ENCODE results near the gene TXNDC8. TPM values are rescaled to one million over a fixed set of nuclear protein-coding genes. Genes with fewer than 3 reads are reported as not detected.

The TXNDC8 gene
- total and polyA plus RNA-seq, 7 donors, result not detected

DNA sequence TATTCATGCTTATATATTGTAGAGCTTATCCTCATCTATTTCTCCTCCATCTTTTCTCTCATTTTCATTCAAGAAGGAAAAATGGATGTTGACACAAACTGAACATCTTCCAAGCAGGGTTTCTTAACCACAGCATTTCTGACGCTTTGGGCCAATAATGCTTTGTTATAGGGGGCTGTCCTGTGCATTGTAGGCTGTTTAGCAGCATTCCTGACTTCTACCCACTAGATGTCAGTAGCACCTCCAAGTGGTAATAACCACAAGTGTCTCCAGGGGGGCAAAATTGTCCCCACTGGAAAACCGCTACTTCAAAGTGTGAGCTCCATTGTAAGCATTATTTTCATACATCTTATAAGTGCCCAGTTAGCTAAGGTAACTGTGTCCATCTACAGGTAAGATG, 2.6 kb upstream of the TXNDC8 start:
- H3K4me3 ChIP-seq, result no peak overlapping the region
- 61 to 78% methylated on average over 2 of the region's 2 CpGs for WGBS, 2 donors
- no peaks in the 10 kb centered on the region for H3K9me3 ChIP-seq
- intact Hi-C loops (cut with DNase I), result no loop called here
- TF ChIP-seq EP300 (IDR thresholded peaks at IDR 0.05) (no peak), POLR2A (IDR thresholded peaks at IDR 0.05) (no peak), POLR2AphosphoS5 (IDR thresholded peaks at IDR 0.05) (no peak)
- TF ChIP-seq, protein P1, sequence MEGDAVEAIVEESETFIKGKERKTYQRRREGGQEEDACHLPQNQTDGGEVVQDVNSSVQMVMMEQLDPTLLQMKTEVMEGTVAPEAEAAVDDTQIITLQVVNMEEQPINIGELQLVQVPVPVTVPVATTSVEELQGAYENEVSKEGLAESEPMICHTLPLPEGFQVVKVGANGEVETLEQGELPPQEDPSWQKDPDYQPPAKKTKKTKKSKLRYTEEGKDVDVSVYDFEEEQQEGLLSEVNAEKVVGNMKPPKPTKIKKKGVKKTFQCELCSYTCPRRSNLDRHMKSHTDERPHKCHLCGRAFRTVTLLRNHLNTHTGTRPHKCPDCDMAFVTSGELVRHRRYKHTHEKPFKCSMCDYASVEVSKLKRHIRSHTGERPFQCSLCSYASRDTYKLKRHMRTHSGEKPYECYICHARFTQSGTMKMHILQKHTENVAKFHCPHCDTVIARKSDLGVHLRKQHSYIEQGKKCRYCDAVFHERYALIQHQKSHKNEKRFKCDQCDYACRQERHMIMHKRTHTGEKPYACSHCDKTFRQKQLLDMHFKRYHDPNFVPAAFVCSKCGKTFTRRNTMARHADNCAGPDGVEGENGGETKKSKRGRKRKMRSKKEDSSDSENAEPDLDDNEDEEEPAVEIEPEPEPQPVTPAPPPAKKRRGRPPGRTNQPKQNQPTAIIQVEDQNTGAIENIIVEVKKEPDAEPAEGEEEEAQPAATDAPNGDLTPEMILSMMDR (IDR thresholded peaks at IDR 0.05), result no peak
- no peak for DNase-seq
- H3K36me3 ChIP-seq, result no peaks in the 10 kb centered on the region
- no peaks in the 10 kb centered on the region for H3K4me1 ChIP-seq
- no peak overlapping the region for H3K27ac ChIP-seq
- H3K27me3 ChIP-seq, result no peaks in the 10 kb centered on the region

DNA sequence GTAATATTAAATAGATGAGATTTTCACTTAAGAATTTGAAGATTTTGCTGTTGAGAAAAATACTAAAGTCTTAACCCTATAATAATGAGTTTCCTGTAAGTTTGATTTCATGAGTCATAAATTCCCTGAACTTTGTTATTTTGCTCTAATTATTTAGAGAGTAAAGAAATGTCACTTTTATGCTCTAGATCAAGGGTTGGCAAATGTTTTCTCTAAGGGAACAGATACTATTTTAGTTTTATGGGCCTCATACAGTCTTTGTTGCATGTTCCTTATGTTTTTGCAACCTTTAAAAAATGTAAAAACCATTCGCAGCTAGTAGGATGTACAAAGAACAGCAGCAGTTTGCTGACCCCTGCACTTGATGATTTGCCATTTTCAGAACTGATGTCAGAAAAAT, 480 bp upstream of the TXNDC8 start:
- H3K27me3 ChIP-seq, result no peaks in the 10 kb centered on the region
- H3K9me3 ChIP-seq, result no peaks in the 10 kb centered on the region
- intact Hi-C loops (cut with DNase I), result no loop called here
- H3K27ac ChIP-seq, result no peak overlapping the region
- H3K4me1 ChIP-seq, result no peaks in the 10 kb centered on the region
- DNase-seq, result no peak
- WGBS, 2 donors, result 14 to 59% methylated on average over 1 of the region's 1 CpG
- TF ChIP-seq EP300 (IDR thresholded peaks at IDR 0.05), result no peak
- TF ChIP-seq POLR2AphosphoS5 (IDR thresholded peaks at IDR 0.05), result no peak
- TF ChIP-seq POLR2A (IDR thresholded peaks at IDR 0.05), result no peak
- TF ChIP-seq, protein P1 (IDR thresholded peaks at IDR 0.05), result no peak
- no peaks in the 10 kb centered on the region for H3K36me3 ChIP-seq
- no peak overlapping the region for H3K4me3 ChIP-seq

DNA sequence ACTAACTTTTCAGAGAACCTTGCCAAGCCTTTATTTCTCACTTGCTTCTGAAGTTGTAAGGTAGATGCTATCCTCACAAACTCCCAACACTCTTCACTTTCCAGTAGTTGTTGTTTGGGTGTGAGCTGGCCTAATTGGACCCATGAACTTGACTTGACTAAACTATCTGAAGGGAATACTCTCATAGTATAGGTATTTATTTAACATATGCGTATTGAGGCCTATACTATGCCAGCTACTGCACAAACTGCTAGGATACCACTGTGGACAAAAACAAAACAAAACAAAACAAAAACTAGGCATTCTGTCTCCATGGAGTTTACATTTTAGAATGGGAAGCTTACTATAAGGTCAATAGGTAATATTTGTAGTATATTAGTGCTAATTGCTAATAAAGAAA, 1.3 kb downstream of the TXNDC8 start:
- intact Hi-C loops (cut with DNase I), result no loop called here
- no peaks in the 10 kb centered on the region for H3K9me3 ChIP-seq
- no peak for DNase-seq
- no peak overlapping the region for H3K27ac ChIP-seq
- no peaks in the 10 kb centered on the region for H3K4me1 ChIP-seq
- TF ChIP-seq, protein P1 (IDR thresholded peaks at IDR 0.05), result no peak
- H3K4me3 ChIP-seq, result no peak overlapping the region
- H3K27me3 ChIP-seq, result no peaks in the 10 kb centered on the region
- no peaks in the 10 kb centered on the region for H3K36me3 ChIP-seq
- WGBS, 2 donors, result 80 to 85% methylated on average over 1 of the region's 1 CpG

DNA sequence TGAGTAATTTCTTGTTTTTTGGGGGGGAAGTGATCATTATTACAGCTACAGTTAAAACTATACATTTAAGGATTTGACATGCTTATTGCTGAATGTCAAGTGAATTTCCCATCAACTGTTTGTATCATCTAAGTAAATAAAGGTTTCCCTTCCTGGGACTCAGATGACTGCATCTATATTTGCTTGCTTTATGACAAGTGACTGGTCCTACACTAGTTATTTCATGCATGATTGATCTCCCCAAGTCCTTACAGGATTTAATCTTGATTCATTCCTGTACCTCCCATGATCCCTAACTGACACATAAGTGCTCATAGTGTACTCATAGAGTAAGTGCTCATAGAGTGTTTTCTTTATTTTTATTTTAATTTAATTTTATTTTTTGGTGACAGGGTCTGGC, 2.8 kb downstream of the TXNDC8 start:
- no peak for TF ChIP-seq POLR2AphosphoS5 (IDR thresholded peaks at IDR 0.05)
- no peak for TF ChIP-seq POLR2A (IDR thresholded peaks at IDR 0.05)
- TF ChIP-seq EP300 (IDR thresholded peaks at IDR 0.05), result no peak
- TF ChIP-seq, protein P1 (IDR thresholded peaks at IDR 0.05), result no peak
- H3K4me1 ChIP-seq, result no peaks in the 10 kb centered on the region
- intact Hi-C loops (cut with DNase I), result no loop called here
- H3K27ac ChIP-seq, result no peak overlapping the region
- H3K36me3 ChIP-seq, result no peaks in the 10 kb centered on the region
- no peak overlapping the region for H3K4me3 ChIP-seq
- DNase-seq, result no peak
- H3K27me3 ChIP-seq, result no peaks in the 10 kb centered on the region
- H3K9me3 ChIP-seq, result no peaks in the 10 kb centered on the region

DNA sequence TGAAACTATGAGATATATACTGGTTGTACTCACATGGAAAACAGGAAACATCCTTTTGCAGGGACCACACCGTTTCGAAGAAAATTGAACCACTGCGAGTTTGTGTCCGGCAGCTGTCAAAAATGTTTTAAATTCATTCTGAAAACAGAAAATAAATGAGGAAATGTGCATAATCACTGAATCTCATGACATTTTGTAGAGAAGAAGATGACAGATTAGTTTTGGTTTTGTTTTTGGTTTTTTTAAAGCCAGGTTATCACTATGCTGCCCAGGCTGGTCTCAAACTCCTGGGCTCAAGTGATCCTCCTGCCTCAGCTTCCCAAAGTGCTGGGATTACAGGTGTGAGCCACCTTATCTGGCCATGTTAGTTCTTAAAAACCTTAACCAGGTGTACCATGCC, 3.5 kb downstream of the TXNDC8 start:
- 56 to 88% methylated on average over 4 of the region's 4 CpGs for WGBS, 2 donors
- H3K9me3 ChIP-seq, result no peaks in the 10 kb centered on the region
- no peaks in the 10 kb centered on the region for H3K36me3 ChIP-seq
- H3K27ac ChIP-seq, result no peak overlapping the region
- no peaks in the 10 kb centered on the region for H3K4me1 ChIP-seq
- TF ChIP-seq POLR2AphosphoS5 (IDR thresholded peaks at IDR 0.05) (no peak), EP300 (IDR thresholded peaks at IDR 0.05) (no peak)
- TF ChIP-seq, protein P1 (IDR thresholded peaks at IDR 0.05), result no peak
- no peak for DNase-seq
- no peaks in the 10 kb centered on the region for H3K27me3 ChIP-seq
- H3K4me3 ChIP-seq, result no peak overlapping the region
- intact Hi-C loops (cut with DNase I), result no loop called here

All from sigmoid colon (tissue), 7 donors.